GM12891 (cell line): Measurements from ENCODE around the gene AHI1.

ENCODE experiments used
- PAX5 ChIP-seq: IDR thresholded peaks from 2 replicates; pipeline ENCODE4 v1.6.1; 2011; ENCODE audit warnings: low read length, moderate library complexity, mild to moderate bottlenecking; ENCODE audit not compliant: insufficient read depth, severe bottlenecking
- POLR2A ChIP-seq: IDR thresholded peaks from 2 replicates; pipeline ENCODE4 v1.6.1; 2011; ENCODE audit warnings: low read depth, low read length, control low read depth
- POLR2AphosphoS5 ChIP-seq: IDR thresholded peaks from 2 replicates; pipeline ENCODE4 v1.6.1; 2011; ENCODE audit warnings: low read depth, low read length, control low read depth
- TAF1 ChIP-seq: IDR thresholded peaks from 2 replicates; pipeline ENCODE4 v1.6.1; 2011; ENCODE audit warnings: low read depth, low read length, control low read depth

- TF ChIP-seq POLR2AphosphoS5 (no peak), TAF1 (no peak), POLR2A (no peak), PAX5 (no peak)
These were observed 30.4 kb upstream of the AHI1 start for GRCh38 chr6:135527960-135528249.
